HepG2 (cell line): ENCODE data around the gene PIF1. TPM values are rescaled to one million over a fixed set of nuclear protein-coding genes. Genes with fewer than 3 reads are reported as not detected.

Source experiments
- ATAC-seq: fragments of 200-7000 bp; cut with Tn5 transposase; 3 replicates; pipeline ENCODE4 v1.9.1; 2020; ENCODE audit warnings: mild to moderate bottlenecking, moderate library complexity
- BruUV-seq: library from RNA; stranded (reverse); fragments of 400-500 nt; replicated peaks from 2 replicates; lab custom pipeline; 2021; lab: Mats Ljungman, UMichigan
- CTCF ChIA-PET: fragments of 300-600 bp; formaldehyde crosslinking; extraction: SDS; loops from one replicate; lab custom pipeline; 2021; ENCODE audit warnings: low total read pairs, inconsistent platforms, low intra/inter-chr PET ratio; lab: Yijun Ruan, JAX
- POLR2A ChIA-PET: fragments of 350-600 bp; sonication (Branson Sonifier 250); formaldehyde crosslinking; loops from one replicate; lab custom pipeline; 2020; ENCODE audit warnings: antibody characterized with exemption, inconsistent platforms; lab: Yijun Ruan, JAX
- DNase-seq: peaks from one replicate; pipeline ENCODE4 v3.0.0-alpha.2; 2015; ENCODE audit warnings: low spot score
- FAIRE-seq: peaks from 3 replicates; lab custom pipeline; 2011; peaks lifted over from hg19 to GRCh38; lab: Jason Lieb, UNC
- H2AFZ ChIP-seq: one replicate; pipeline ENCODE4 v1.6.1; 2011; ENCODE audit warnings: low read length, inconsistent platforms
- H3K27ac ChIP-seq: fragments of 300-600 bp; 3 replicates; pipeline ENCODE4 v1.8.0; 2011; ENCODE audit warnings: mixed run types, mild to moderate bottlenecking, mixed read lengths, low read length, inconsistent platforms; ENCODE audit not compliant: insufficient read depth; ENCODE audit errors: extremely low read length
- H3K27me3 ChIP-seq, 2 experiments: fragments of 200-600 bp in 1 of 2; 2 replicates in 1 of 2; 3 replicates in 1 of 2; pipeline versions ENCODE4 v1.6.0 to v1.8.0; 2011; ENCODE audit warnings: low read length in 2 of 2, mild to moderate bottlenecking in 2 of 2, moderate library complexity in 2 of 2, inconsistent platforms in 1 of 2; ENCODE audit not compliant: insufficient read depth in 2 of 2, control insufficient read depth in 1 of 2
- H3K36me3 ChIP-seq, 2 experiments: fragments of 200-600 bp in 1 of 2; replicated peaks in 1 of 2; 2 replicates in 1 of 2; 3 replicates in 1 of 2; pipeline versions ENCODE4 v1.5.1 to v1.8.0; 2011; ENCODE audit warnings: low read length in 2 of 2, inconsistent platforms in 1 of 2; ENCODE audit not compliant: insufficient read depth in 2 of 2, control insufficient read depth in 1 of 2
- H3K4me1 ChIP-seq: 2 replicates; pipeline ENCODE4 v1.5.1; 2012; ENCODE audit warnings: low read length, inconsistent platforms; ENCODE audit not compliant: insufficient read depth
- H3K4me2 ChIP-seq: 2 replicates; pipeline ENCODE4 v1.6.0; 2011; ENCODE audit warnings: low read depth, low read length, inconsistent platforms
- H3K4me3 ChIP-seq, 3 experiments: fragments of 200-600 bp in 1 of 3; sonication (generic), shearing (Covaris generic) in 1 of 3; replicated peaks in 1 of 3; 2 replicates each; pipeline ENCODE4 v1.5.1; 2011 to 2016; ENCODE audit warnings: low read length in 3 of 3, inconsistent platforms in 2 of 3, low read depth in 2 of 3, mild to moderate bottlenecking in 2 of 3, control low read depth in 1 of 3, mixed read lengths in 1 of 3; ENCODE audit not compliant: insufficient read depth in 1 of 3
- H3K79me2 ChIP-seq: one replicate; pipeline ENCODE4 v1.6.1; 2011; ENCODE audit warnings: low read length, inconsistent platforms; ENCODE audit not compliant: insufficient read depth
- H3K9ac ChIP-seq: 2 replicates; pipeline ENCODE4 v1.6.0; 2011; ENCODE audit warnings: mild to moderate bottlenecking, low read depth, low read length, inconsistent platforms; ENCODE audit not compliant: insufficient read depth
- H3K9me3 ChIP-seq: 2 replicates; pipeline ENCODE4 v1.5.1; 2012; ENCODE audit warnings: mild to moderate bottlenecking, low read length
- H4K20me1 ChIP-seq: 2 replicates; pipeline ENCODE4 v1.6.0; 2011; ENCODE audit warnings: inconsistent platforms, mild to moderate bottlenecking, low read length, moderate library complexity; ENCODE audit not compliant: insufficient read depth
- IKZF5 ChIP-seq: IDR thresholded peaks from 2 replicates; pipeline ENCODE4 v1.6.1; 2018; ENCODE audit warnings: missing genetic modification reagents, mild to moderate bottlenecking, missing compliant biosample characterization
- MAX ChIP-seq: IDR thresholded peaks from 2 replicates; pipeline ENCODE4 v1.6.1; 2012; ENCODE audit warnings: inconsistent platforms
- MIER3 ChIP-seq: IDR thresholded peaks from 2 replicates; pipeline ENCODE4 v1.6.1; 2016; ENCODE audit warnings: missing compliant biosample characterization, borderline replicate concordance
- RARA ChIP-seq: IDR thresholded peaks from 2 replicates; pipeline ENCODE4 v1.6.1; 2016; ENCODE audit warnings: missing genetic modification reagents, missing compliant biosample characterization
- ZFP37 ChIP-seq: sonication (generic); formaldehyde crosslinking; IDR thresholded peaks from 2 replicates; pipeline ENCODE4 v1.4.0; 2020; ENCODE audit warnings: missing genetic modification reagents, borderline replicate concordance
- ZNF350 ChIP-seq: sonication (generic); formaldehyde crosslinking; IDR thresholded peaks from 2 replicates; pipeline ENCODE4 v1.4.0; 2020; ENCODE audit warnings: mild to moderate bottlenecking, low read depth, missing genetic modification reagents, borderline replicate concordance
- ZNF432 ChIP-seq: sonication (generic); formaldehyde crosslinking; IDR thresholded peaks from 2 replicates; pipeline ENCODE4 v1.5.0; 2020; ENCODE audit warnings: missing genetic modification reagents, mild to moderate bottlenecking, borderline replicate concordance
- ZNF83 ChIP-seq: sonication (generic); formaldehyde crosslinking; IDR thresholded peaks from 2 replicates; pipeline ENCODE4 v1.4.0; 2020; ENCODE audit warnings: missing genetic modification reagents, mild to moderate bottlenecking, borderline replicate concordance
- ZSCAN30 ChIP-seq: sonication (generic); formaldehyde crosslinking; IDR thresholded peaks from 2 replicates; pipeline ENCODE4 v1.5.0; 2020; ENCODE audit warnings: mild to moderate bottlenecking, missing genetic modification reagents
- WGBS: methylation state at CpG from one replicate; pipeline ENCODE4 v1.1.6; 2017; ENCODE audit warnings: low lambda C conversion rate; 5-methylcytosine and 5-hydroxymethylcytosine counted together
- in situ Hi-C: cut with HindIII; loops from 2 replicates; pipeline ENCODE4 v1.10.0; 2017; ENCODE audit warnings: low pct_unique_long_range_greater_than_20kb; ENCODE audit not compliant: extremely low pct_ligation_motif_present
- intact Hi-C: fragments of 100-400 bp; cut with micrococcal nuclease; formaldehyde crosslinking; loops from one replicate; pipeline ENCODE4 v1.10.0; 2022; ENCODE audit not compliant: unreplicated experiment
- polyA plus RNA-seq, 8 experiments: library from polyadenylated mRNA; depleted of rRNA in 3 of 8; stranded (reverse) in 7 of 8; unstranded in 1 of 8; fragments of >200 nt; fragmentation: Illumina TruSeq in 4 of 8; extraction: Trizol in 4 of 8; gene quantifications; 2 replicates each; pipeline versions ENCODE4 v1.2.1 to v1.2.3, GENCODE V29; 2011 to 2016; ENCODE audit warnings: low read depth in 4 of 8, missing spikeins in 1 of 8, mixed read lengths in 1 of 8; ENCODE audit not compliant: insufficient read depth in 1 of 8
- total RNA-seq, 5 experiments: library from RNA; depleted of rRNA; stranded (reverse); fragments of >200 nt; fragmentation: Illumina TruSeq; extraction: Trizol; gene quantifications; 2 replicates each; pipeline ENCODE4 v1.2.3, GENCODE V29; 2016; ENCODE audit warnings: low read depth in 1 of 5
- TF ChIP-seq, protein P1 (sequence below): sonication (generic); formaldehyde crosslinking; IDR thresholded peaks from 2 replicates; pipeline ENCODE4 v1.9.0; 2021; ENCODE audit warnings: mild to moderate bottlenecking, missing genetic modification reagents
- TF ChIP-seq, protein P2 (sequence below): sonication (generic); formaldehyde crosslinking; IDR thresholded peaks from 2 replicates; pipeline ENCODE4 v1.4.0; 2020; ENCODE audit warnings: missing genetic modification reagents, borderline replicate concordance
- TF ChIP-seq, protein P3 (sequence below): sonication (generic); formaldehyde crosslinking; IDR thresholded peaks from 2 replicates; pipeline ENCODE4 v1.4.0; 2020; ENCODE audit warnings: missing genetic modification reagents; ENCODE audit errors: not compliant biosample characterization

The PIF1 gene
- total and polyA plus RNA-seq, 2 of the 13 experiments (the other 11 are each of a cell fraction or from before 2014, with no cell fraction given): 18.5 to 19.7 TPM

- Histone ChIP-seq H3K4me2 (no peak overlapping the region), H3K4me3 (no peak overlapping the region), H3K4me1 (peaks cover 32% of the 10 kb centered on the region), H3K79me2 (no peaks in the 10 kb centered on the region), H3K27ac (no peak overlapping the region), H3K36me3 (no peaks in the 10 kb centered on the region), H4K20me1 (no peaks in the 10 kb centered on the region), H3K9me3 (no peaks in the 10 kb centered on the region), H2AFZ (no peak overlapping the region), H3K9ac (no peak overlapping the region), H3K27me3 (peaks cover 7 to 34% of the 10 kb centered on the region in 2 experiments; a peak in 4 of 5 replicates)
- ChIA-PET CTCF (no interaction called here), POLR2A (no interaction called here)
- no TSS peak for BruUV-seq
- intact Hi-C loops: no loop called here
- no peak for DNase-seq
- ATAC-seq: no peak
- in situ Hi-C loops: no loop called here
- WGBS: 8% methylated on average over 2 of the region's 2 CpGs
- FAIRE-seq: no peak
- TF ChIP-seq MIER3 (CRISPR knock-in tag): no peak
- TF ChIP-seq, protein P1, sequence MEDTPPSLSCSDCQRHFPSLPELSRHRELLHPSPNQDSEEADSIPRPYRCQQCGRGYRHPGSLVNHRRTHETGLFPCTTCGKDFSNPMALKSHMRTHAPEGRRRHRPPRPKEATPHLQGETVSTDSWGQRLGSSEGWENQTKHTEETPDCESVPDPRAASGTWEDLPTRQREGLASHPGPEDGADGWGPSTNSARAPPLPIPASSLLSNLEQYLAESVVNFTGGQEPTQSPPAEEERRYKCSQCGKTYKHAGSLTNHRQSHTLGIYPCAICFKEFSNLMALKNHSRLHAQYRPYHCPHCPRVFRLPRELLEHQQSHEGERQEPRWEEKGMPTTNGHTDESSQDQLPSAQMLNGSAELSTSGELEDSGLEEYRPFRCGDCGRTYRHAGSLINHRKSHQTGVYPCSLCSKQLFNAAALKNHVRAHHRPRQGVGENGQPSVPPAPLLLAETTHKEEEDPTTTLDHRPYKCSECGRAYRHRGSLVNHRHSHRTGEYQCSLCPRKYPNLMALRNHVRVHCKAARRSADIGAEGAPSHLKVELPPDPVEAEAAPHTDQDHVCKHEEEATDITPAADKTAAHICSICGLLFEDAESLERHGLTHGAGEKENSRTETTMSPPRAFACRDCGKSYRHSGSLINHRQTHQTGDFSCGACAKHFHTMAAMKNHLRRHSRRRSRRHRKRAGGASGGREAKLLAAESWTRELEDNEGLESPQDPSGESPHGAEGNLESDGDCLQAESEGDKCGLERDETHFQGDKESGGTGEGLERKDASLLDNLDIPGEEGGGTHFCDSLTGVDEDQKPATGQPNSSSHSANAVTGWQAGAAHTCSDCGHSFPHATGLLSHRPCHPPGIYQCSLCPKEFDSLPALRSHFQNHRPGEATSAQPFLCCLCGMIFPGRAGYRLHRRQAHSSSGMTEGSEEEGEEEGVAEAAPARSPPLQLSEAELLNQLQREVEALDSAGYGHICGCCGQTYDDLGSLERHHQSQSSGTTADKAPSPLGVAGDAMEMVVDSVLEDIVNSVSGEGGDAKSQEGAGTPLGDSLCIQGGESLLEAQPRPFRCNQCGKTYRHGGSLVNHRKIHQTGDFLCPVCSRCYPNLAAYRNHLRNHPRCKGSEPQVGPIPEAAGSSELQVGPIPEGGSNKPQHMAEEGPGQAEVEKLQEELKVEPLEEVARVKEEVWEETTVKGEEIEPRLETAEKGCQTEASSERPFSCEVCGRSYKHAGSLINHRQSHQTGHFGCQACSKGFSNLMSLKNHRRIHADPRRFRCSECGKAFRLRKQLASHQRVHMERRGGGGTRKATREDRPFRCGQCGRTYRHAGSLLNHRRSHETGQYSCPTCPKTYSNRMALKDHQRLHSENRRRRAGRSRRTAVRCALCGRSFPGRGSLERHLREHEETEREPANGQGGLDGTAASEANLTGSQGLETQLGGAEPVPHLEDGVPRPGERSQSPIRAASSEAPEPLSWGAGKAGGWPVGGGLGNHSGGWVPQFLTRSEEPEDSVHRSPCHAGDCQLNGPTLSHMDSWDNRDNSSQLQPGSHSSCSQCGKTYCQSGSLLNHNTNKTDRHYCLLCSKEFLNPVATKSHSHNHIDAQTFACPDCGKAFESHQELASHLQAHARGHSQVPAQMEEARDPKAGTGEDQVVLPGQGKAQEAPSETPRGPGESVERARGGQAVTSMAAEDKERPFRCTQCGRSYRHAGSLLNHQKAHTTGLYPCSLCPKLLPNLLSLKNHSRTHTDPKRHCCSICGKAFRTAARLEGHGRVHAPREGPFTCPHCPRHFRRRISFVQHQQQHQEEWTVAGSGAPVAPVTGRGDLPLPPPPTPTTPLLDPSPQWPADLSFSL (CRISPR knock-in tag): no peak
- TF ChIP-seq RARA (CRISPR knock-in tag): no peak
- TF ChIP-seq IKZF5 (CRISPR knock-in tag): no peak
- TF ChIP-seq, protein P2, sequence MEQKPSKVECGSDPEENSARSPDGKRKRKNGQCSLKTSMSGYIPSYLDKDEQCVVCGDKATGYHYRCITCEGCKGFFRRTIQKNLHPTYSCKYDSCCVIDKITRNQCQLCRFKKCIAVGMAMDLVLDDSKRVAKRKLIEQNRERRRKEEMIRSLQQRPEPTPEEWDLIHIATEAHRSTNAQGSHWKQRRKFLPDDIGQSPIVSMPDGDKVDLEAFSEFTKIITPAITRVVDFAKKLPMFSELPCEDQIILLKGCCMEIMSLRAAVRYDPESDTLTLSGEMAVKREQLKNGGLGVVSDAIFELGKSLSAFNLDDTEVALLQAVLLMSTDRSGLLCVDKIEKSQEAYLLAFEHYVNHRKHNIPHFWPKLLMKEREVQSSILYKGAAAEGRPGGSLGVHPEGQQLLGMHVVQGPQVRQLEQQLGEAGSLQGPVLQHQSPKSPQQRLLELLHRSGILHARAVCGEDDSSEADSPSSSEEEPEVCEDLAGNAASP (CRISPR knock-in tag): no peak
- TF ChIP-seq, protein P3, sequence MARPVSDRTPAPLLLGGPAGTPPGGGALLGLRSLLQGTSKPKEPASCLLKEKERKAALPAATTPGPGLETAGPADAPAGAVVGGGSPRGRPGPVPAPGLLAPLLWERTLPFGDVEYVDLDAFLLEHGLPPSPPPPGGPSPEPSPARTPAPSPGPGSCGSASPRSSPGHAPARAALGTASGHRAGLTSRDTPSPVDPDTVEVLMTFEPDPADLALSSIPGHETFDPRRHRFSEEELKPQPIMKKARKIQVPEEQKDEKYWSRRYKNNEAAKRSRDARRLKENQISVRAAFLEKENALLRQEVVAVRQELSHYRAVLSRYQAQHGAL: no peak
- no peak for TF ChIP-seq ZSCAN30 (CRISPR knock-in tag)
- TF ChIP-seq ZNF432: no peak
- no peak for TF ChIP-seq MAX
- no peak for TF ChIP-seq ZFP37 (CRISPR knock-in tag)
- no peak for TF ChIP-seq ZNF83 (CRISPR knock-in tag)
- TF ChIP-seq ZNF350 (CRISPR knock-in tag): no peak
Measured at GRCh38 chr15:64779024-64779423, 46.4 kb downstream of the PIF1 start.
